ENCODE results near the gene CATSPERZ. TPM values are rescaled to one million over a fixed set of nuclear protein-coding genes. Genes with fewer than 3 reads are reported as not detected.

Gene CATSPERZ
- total and polyA plus RNA-seq, 2 of the 13 experiments (the other 11 are each of a cell fraction or from before 2014, with no cell fraction given) = 0.22 to 0.48 TPM

DNA sequence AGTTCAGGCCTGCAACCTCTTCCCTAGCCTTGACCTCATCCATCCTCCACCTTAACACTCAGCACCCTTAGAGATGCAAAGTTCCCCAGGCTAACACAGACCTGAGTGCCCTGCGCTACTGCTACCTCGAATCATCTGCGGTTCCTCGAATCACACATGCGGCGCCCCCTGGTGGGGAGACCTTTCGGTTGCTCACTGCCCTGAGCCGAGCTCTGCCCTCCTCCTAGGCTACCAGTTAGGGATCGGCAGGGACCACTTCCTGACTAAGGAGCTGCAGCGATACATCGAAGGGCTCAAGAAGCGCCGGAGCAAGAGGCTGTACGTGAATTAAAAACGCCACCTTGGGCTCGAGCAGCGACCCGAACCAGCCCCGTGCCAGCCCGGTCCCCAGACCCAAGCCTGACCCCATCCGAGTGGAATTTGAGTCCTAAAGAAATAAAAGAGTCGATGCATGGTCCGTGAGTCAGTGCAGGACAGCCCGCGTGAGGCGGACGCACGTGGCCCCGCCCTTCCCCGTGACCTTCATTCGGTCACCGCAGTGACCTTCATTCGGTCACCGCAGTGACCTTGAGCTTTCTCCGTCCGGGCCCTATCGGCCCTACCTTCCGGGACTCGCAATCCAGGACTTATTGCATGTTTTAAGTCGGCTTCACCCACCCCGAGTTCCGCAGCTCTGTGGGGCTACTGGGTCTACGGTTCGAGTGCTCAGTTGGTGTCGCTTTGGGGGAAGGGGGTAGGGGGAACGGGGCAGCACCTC, 4.3 kb downstream of the CATSPERZ start (continued):
- TF ChIP-seq KLF6 (CRISPR knock-in tag; IDR thresholded peaks at IDR 0.05) = 0 out of 2 replicates have a peak, but pooled peaks have one; percentile 26
- TF ChIP-seq, protein P1, sequence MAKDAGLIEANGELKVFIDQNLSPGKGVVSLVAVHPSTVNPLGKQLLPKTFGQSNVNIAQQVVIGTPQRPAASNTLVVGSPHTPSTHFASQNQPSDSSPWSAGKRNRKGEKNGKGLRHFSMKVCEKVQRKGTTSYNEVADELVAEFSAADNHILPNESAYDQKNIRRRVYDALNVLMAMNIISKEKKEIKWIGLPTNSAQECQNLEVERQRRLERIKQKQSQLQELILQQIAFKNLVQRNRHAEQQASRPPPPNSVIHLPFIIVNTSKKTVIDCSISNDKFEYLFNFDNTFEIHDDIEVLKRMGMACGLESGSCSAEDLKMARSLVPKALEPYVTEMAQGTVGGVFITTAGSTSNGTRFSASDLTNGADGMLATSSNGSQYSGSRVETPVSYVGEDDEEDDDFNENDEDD (CRISPR knock-in tag; IDR thresholded peaks at IDR 0.05; ENCODE audit: borderline replicate concordance) = 0 out of 2 replicates have a peak, but pooled peaks have one; percentile 12
- TF ChIP-seq, protein P2, sequence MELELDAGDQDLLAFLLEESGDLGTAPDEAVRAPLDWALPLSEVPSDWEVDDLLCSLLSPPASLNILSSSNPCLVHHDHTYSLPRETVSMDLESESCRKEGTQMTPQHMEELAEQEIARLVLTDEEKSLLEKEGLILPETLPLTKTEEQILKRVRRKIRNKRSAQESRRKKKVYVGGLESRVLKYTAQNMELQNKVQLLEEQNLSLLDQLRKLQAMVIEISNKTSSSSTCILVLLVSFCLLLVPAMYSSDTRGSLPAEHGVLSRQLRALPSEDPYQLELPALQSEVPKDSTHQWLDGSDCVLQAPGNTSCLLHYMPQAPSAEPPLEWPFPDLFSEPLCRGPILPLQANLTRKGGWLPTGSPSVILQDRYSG (CRISPR knock-in tag; IDR thresholded peaks at IDR 0.05) = 0 out of 2 replicates have a peak, but pooled peaks have one; percentile 39
- TF ChIP-seq ZNF430 (CRISPR knock-in tag; IDR thresholded peaks at IDR 0.05) = peak; percentile 80; the same call in 1 of the 2 replicates
- peak; percentile 55; the same call in 1 of the 2 replicates for TF ChIP-seq RXRA (CRISPR knock-in tag; IDR thresholded peaks at IDR 0.05)
- no peak for TF ChIP-seq SP2 (CRISPR knock-in tag; IDR thresholded peaks at IDR 0.05)
- peak; percentile 50; the same call in 1 of the 2 replicates for TF ChIP-seq ZMYM3 (CRISPR knock-in tag; IDR thresholded peaks at IDR 0.05)
- TF ChIP-seq POLR2AphosphoS5 (IDR thresholded peaks at IDR 0.05; ENCODE audit: low read depth, low read length) = peak; percentile 81
- TF ChIP-seq ZC3H4 (CRISPR knock-in tag; IDR thresholded peaks at IDR 0.05; ENCODE audit: borderline replicate concordance) = peak; percentile 36; the same call in 1 of the 2 replicates
- TF ChIP-seq FOSL2 (CRISPR knock-in tag; IDR thresholded peaks at IDR 0.05) = no peak
- TF ChIP-seq HMG20B (CRISPR knock-in tag; conservative IDR thresholded peaks at IDR 0.05) = no peak
- TF ChIP-seq GATAD2A (CRISPR knock-in tag; IDR thresholded peaks at IDR 0.05) = peak; percentile 38; the same call in 1 of the 2 replicates
- TF ChIP-seq ELF1 (CRISPR knock-in tag; IDR thresholded peaks at IDR 0.05) = peak; percentile 44; the same call in 1 of the 2 replicates
- TF ChIP-seq, protein P3, sequence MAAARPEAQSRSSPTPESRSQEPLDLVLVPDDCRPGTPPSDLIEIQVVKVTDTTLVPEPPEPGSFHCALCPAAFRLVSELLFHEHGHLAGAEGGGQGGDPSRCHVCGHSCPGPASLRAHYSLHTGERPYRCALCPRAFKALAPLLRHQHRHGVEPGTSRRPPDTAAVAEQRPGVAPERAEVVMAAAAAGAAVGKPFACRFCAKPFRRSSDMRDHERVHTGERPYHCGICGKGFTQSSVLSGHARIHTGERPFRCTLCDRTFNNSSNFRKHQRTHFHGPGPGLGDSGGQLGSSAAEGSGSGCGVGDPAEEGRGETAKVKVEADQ (CRISPR knock-in tag; IDR thresholded peaks at IDR 0.05; ENCODE audit: borderline replicate concordance) = no peak; the same call in 1 of the 2 replicates
- no peak for TF ChIP-seq ZNF713 (CRISPR knock-in tag; IDR thresholded peaks at IDR 0.05)
- TF ChIP-seq ZNF251 (CRISPR knock-in tag; IDR thresholded peaks at IDR 0.05) = no peak
- peak; percentile 65; the same call in 1 of the 2 replicates for TF ChIP-seq ZBTB7B (CRISPR knock-in tag; IDR thresholded peaks at IDR 0.05)
- TF ChIP-seq ZNF329 (CRISPR knock-in tag; IDR thresholded peaks at IDR 0.05; ENCODE audit: low read depth) = no peak
- TF ChIP-seq HOXA5 (CRISPR knock-in tag; IDR thresholded peaks at IDR 0.05) = no peak
- no peak for TF ChIP-seq FOXK2 (IDR thresholded peaks at IDR 0.05)
- TF ChIP-seq, protein P4, sequence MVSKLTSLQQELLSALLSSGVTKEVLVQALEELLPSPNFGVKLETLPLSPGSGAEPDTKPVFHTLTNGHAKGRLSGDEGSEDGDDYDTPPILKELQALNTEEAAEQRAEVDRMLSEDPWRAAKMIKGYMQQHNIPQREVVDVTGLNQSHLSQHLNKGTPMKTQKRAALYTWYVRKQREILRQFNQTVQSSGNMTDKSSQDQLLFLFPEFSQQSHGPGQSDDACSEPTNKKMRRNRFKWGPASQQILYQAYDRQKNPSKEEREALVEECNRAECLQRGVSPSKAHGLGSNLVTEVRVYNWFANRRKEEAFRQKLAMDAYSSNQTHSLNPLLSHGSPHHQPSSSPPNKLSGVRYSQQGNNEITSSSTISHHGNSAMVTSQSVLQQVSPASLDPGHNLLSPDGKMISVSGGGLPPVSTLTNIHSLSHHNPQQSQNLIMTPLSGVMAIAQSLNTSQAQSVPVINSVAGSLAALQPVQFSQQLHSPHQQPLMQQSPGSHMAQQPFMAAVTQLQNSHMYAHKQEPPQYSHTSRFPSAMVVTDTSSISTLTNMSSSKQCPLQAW (CRISPR knock-in tag; IDR thresholded peaks at IDR 0.05) = peak; percentile 59; the same call in 1 of the 2 replicates
- TF ChIP-seq KDM3A (CRISPR knock-in tag; IDR thresholded peaks at IDR 0.05; ENCODE audit: low read depth) = no peak
- no peak for TF ChIP-seq ZSCAN22 (CRISPR knock-in tag; IDR thresholded peaks at IDR 0.05)
- no peak for TF ChIP-seq ZNF382 (CRISPR knock-in tag; IDR thresholded peaks at IDR 0.05; ENCODE audit: borderline replicate concordance)
- no peak for TF ChIP-seq ZNF557 (CRISPR knock-in tag; IDR thresholded peaks at IDR 0.05)
- TF ChIP-seq MXI1 (IDR thresholded peaks at IDR 0.05; ENCODE audit: borderline replicate concordance, low read depth, low read length) = no peak; the same call in 1 of the 3 replicates
- peak; percentile 69; the same call in 1 of the 2 replicates for TF ChIP-seq KAT7 (CRISPR knock-in tag; IDR thresholded peaks at IDR 0.05; ENCODE audit: borderline replicate concordance)
- no peak for TF ChIP-seq ZNF143 (CRISPR knock-in tag; IDR thresholded peaks at IDR 0.05)

Measured in HepG2 (cell line).